Measurements from ENCODE around the gene GSK3B. TPM values are rescaled to one million over a fixed set of nuclear protein-coding genes. Genes with fewer than 3 reads are reported as not detected.
A peak's percentile ranks its signal among the peaks of the same experiment; 100 is the strongest.

Gene GSK3B
- total and polyA plus RNA-seq, 12 donors: 7.5 to 57.1 (median 46.1) TPM

GRCh38 chr3:120089089-120089488 is 5.2 kb downstream of the GSK3B start:
- Histone ChIP-seq H3K4me3 (peak overlapping the region in 4 of 10 donors; percentile 74 to 92 (median 84)), H3K4me1 (peaks cover 0 to 58% (median 42%) of the 10 kb centered on the region in 9 donors), H3K36me3 (no peaks in the 10 kb centered on the region), H3K27me3 (no peaks in the 10 kb centered on the region), H3K27ac (no peak overlapping the region), H3K9me3 (no peaks in the 10 kb centered on the region)
- WGBS, 2 donors: 52 to 58% methylated on average over 4 of the region's 4 CpGs
- ATAC-seq (no peak), DNase-seq (no peak)
- intact Hi-C loops (cut with DNase I): loop anchor here in 1 of 10 donors (5.0 to 10.0 kb wide), 2 partner anchors 54 to 182 kb away; no protein-coding TSS in a partner anchor
- TF ChIP-seq CTCF (IDR thresholded peaks at IDR 0.05): no peak

GRCh38 chr3:120088622-120089021 is 5.6 kb downstream of the GSK3B start:
- WGBS, 2 donors: 92 to 95% methylated on average over 3 of the region's 3 CpGs
- no peaks in the 10 kb centered on the region for H3K36me3 ChIP-seq
- no peak for TF ChIP-seq CTCF (IDR thresholded peaks at IDR 0.05)
- H3K27ac ChIP-seq: no peak overlapping the region
- DNase-seq (no peak), ATAC-seq (no peak)
- intact Hi-C loops (cut with DNase I): loop anchor here in 1 of 10 donors (5.0 to 10.0 kb wide), 2 partner anchors 54 to 181 kb away; no protein-coding TSS in a partner anchor
- peak overlapping the region in 1 of 10 donors; percentile 77 for H3K4me3 ChIP-seq
- H3K27me3 ChIP-seq: no peaks in the 10 kb centered on the region
- H3K9me3 ChIP-seq: no peaks in the 10 kb centered on the region
- peaks cover 0 to 62% (median 46%) of the 10 kb centered on the region in 9 donors for H3K4me1 ChIP-seq

- no peaks in the 10 kb centered on the region for H3K27me3 ChIP-seq
- no peaks in the 10 kb centered on the region for H3K9me3 ChIP-seq
- no peak for ATAC-seq
- H3K27ac ChIP-seq: no peak overlapping the region
- TF ChIP-seq CTCF (IDR thresholded peaks at IDR 0.05): no peak
- WGBS, 2 donors: 90 to 93% methylated on average over 3 of the region's 3 CpGs
- no peak overlapping the region for H3K4me3 ChIP-seq
- no peak for DNase-seq
- intact Hi-C loops (cut with DNase I): loop anchor here in 1 of 10 donors (10.0 kb wide), 1 partner anchor 47 kb away; no protein-coding TSS in a partner anchor
- peaks cover 0 to 89% (median 40%) of the 10 kb centered on the region in 9 donors for H3K4me1 ChIP-seq
- no peaks in the 10 kb centered on the region for H3K36me3 ChIP-seq
Observed at GRCh38 chr3:120081719-120082118, 12.5 kb downstream of the GSK3B start.

GRCh38 chr3:120080836-120081235 is 13.4 kb downstream of the GSK3B start:
- ATAC-seq (no peak), DNase-seq (no peak)
- Histone ChIP-seq H3K4me3 (no peak overlapping the region), H3K9me3 (no peaks in the 10 kb centered on the region), H3K4me1 (peaks cover 0 to 88% (median 39%) of the 10 kb centered on the region in 9 donors), H3K27ac (no peak overlapping the region), H3K36me3 (no peaks in the 10 kb centered on the region), H3K27me3 (no peaks in the 10 kb centered on the region)
- TF ChIP-seq CTCF (IDR thresholded peaks at IDR 0.05): no peak
- 94 to 100% methylated on average over 2 of the region's 2 CpGs for WGBS, 2 donors
- intact Hi-C loops (cut with DNase I): loop anchor here in 1 of 10 donors (10.0 kb wide), 1 partner anchor 46 kb away; no protein-coding TSS in a partner anchor

Measured in heart right ventricle (tissue), 16 donors.